ENCODE results near the gene ARFIP2.

ARFIP2 gene

DNA sequence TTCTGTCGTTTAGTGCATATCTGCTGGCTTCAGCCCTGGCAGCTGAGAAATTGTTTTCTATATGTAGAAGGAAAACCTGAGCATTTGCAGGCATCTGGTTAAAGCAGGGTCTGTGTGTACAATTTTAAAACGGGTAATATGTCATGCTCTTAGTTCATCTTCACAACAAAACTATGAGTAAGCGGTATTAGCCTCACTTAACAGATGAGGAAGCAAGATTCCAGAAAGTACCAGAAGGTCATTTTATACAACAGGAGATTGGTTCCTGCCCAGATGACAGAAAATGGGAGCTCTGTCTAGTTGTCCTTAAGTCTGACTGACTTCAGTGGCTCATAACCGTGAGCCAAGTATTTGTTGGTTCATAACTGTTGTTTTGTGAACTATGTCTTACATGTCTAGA is 1.3 kb upstream of the ARFIP2 start:
- no peak for DNase-seq (ENCODE audit: low read depth)

DNA sequence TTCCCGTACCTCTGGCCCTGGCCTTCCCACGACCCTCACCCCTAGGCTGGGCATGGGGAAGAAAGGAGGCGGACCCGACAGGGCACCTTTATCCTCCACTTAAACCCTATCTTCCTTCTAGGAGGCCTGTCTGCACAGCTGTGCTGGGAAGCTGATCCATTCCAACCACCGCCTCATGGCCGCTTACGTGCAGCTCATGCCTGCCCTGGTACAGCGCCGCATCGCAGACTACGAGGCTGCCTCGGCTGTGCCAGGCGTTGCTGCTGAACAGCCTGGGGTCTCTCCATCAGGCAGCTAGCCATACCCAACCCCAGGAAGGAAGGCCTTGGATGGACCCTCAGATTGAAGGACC is 769 bp upstream of the ARFIP2 start:
- no peak for DNase-seq (ENCODE audit: low read depth)

DNA sequence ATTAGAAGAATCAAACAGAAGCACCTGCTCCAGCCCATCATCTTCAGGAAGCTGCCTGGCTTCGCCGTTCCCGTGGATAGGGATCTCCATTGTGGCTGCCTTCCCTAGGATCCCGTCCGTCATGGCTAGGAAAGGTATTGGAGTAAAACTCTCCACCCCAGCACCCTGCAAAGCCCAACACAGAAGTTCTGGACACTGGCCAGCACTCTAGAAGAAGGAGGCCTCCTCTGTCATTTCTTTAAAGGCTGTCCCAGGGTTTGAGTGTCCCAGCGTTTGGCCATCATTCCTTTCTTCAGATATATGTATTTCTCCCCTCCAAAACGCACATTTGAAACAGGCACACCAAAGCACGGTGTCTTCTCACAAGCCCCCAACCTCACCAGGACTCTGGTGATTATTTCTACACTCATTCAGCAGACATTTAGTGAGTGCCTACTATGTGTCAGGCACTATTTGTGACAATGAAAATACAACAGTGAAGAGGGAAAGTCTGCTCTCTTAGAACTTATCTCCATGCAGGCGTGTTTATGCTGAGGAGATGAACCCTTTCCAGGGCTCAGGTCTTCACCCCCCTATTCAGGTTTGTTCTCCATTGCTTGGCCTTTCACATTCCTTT is 724 bp downstream of the ARFIP2 start:
- DNase-seq (ENCODE audit: low read depth), result no peak

DNA sequence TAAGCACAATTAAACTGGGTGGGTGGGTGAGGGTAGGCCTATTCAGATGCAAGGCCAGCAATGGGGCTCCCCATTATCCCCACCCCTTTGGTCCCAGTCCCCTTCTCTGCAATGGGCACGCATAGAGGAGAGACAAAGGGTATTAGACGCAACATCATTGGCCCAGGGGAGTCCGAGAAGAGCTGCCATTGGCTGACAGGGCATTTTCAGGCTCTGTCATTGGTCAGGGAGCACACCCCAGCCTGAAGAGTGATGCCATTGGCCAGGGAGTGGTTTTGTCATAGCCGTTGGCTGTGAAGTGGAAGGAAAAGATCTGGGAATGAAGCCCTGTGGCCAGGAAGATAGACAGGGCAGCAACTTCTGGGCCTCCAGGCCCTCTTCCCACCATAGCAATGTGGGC is 4.6 kb downstream of the ARFIP2 start:
- no peak for DNase-seq (ENCODE audit: low read depth)

DNA sequence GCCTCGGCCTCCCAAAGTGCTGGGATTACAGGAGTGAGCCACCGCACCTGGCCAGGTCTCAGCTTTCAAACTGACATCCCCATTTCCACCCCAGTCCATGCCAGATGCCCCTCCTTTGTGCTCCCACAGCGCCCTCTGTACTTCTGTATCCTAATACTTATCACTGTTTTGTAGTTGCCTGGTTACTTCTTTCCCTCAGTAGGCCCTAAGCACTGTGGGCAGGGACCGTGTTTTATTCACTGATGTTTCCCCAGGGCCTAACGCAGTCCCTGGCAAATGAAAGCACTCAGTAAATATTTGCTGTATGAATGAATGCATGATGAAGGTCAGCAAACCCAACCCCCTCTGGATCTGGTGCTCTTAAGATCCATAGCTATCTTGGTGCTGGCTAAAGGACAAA is 5.2 kb downstream of the ARFIP2 start:
- DNase-seq (ENCODE audit: low read depth), result no peak

DNA sequence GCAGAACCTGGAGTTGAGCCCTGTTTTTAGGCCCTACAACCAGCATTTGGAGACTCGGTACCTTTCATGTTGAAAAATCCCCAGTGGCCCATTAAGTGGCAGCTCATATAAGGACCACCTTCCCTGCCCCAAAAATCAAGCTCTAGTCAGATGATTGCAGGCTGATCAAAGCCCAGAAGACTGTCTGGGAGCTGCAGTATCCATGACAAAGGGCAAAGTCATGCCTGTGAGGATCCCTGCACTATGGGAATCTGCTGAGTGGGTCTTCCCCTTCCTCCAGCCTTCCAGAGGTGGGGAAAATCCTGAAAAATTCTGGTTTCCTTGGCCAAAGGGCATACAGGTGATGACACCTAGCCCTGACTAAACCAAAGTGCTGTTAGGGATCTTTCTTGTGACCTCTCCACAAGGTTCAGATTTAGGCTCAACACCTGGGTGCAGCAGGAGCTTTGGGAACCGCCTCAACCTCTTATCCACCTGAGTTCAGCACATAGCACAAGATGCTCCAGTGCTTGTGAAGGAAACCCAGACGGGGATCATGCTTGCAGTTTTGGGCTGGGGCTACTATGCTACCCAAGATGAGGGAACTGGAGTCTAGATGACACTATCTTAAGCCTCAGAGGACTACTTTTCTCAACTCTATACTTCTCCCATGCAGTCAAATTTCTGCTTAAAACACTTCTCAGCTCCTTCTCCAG is 6.2 kb downstream of the ARFIP2 start:
- DNase-seq (ENCODE audit: low read depth), result no peak

DNA sequence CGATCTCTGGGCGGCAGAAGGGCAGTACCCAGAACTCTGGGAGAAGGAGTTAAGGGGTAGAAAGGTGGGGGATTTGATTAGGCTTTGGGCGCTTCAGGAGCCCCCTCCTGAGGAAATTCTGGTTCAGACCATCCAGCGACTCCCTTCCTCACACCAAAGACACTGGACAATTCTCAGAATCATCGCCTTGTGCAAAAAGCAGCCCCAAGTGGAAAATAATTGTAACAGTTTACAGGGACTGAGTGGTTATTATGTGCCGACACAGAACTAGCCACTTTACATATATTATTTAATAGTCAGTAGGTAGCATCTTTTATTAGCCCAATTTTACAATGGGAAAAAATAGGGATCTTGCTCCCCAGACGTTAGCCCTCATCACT is 6.7 kb downstream of the ARFIP2 start:
- no peak for DNase-seq (ENCODE audit: low read depth)

DNA sequence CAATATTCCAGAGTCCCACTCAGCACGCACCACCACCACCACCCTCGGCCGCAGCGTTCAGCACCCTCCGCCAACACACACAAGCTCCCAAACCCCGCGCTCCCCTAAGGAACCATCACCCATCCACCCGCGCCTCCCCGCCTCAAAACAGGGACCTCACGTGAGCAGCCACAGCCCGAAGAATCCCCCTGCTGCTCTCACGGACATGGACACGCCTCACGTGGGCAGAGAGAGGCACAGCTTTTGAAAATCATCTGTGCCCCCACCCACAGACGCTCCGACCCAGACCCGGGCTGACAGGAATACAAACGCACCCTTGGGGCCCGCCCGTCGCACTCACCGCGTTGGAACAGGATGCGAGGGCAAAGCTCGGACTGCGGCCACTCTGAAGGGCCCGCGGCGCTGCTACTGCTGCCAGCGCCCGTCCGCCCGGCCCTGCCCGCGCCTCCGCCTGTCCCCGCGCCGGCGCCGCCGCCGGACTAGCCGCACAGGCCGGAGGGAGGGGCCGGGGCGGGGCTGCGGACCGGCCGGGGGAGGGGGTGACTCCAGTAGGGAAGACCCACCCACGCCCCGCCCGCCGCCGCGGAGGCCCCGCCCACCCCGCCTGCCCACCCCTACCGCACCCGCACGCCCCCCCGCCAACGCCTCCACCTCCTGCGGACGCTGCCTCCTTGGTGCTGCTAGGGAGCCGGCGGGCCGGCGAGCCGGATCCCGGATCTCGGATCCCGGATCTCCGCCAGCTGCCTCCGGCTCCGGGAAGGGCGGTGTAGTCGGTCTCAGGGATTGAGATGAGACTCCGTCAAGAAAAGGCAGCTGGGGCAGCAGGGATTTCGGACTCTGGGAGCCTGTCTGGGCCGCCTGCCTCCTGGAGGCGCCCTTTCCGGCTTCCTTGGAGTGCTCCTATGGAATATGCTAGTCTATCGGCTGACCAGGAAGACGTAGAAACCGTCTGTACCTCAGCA is 7.4 kb downstream of the ARFIP2 start, which contains the start of gene TRIM3:
TRIM3 (minus strand) TSS at position 491 of the 962 bp plus-strand sequence. CDS start 8,246 bp downstream, outside the sequence.
- DNase-seq (ENCODE audit: low read depth), result peak; percentile 64

DNA sequence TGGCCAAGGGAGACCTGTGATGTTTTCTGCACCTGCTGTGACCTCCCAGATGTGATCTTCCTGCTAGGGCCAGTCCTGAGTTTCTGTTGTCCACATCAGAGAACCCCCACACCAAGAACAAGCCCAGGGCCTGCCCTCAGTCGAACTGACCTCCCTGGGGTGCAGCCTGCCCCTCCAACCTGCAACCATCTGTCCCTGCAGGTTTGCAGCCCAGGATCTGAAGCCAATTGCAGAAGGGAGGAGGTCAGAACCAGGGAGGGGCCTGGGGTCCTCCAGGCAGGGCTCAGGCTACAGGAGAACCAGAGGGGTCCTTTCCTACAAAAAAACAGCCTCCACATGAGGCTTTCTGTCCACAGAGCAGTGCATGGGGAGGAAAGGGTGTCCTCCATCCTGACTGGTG is 8.2 kb downstream of the ARFIP2 start:
- DNase-seq (ENCODE audit: low read depth), result no peak

DNA sequence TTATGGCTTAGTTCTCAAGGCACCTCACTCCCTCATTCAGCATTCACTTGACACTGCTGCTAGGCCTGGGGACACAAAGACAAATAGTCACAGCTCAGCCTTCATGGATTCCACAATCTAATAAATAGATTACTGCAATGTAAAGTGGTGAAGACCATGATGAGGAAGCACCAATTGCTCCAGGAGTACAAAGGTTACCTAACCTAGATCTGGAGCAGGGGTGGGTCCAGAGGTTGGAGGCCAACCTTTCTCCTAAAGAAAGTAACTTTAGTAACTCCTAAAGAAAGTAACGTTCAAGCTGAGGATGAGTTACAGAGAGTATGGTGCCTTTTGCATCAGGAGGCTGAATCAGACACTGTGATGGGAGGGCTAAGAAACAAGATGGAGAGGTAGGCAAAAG is 11.5 kb downstream of the ARFIP2 start:
- DNase-seq (ENCODE audit: low read depth), result no peak

DNA sequence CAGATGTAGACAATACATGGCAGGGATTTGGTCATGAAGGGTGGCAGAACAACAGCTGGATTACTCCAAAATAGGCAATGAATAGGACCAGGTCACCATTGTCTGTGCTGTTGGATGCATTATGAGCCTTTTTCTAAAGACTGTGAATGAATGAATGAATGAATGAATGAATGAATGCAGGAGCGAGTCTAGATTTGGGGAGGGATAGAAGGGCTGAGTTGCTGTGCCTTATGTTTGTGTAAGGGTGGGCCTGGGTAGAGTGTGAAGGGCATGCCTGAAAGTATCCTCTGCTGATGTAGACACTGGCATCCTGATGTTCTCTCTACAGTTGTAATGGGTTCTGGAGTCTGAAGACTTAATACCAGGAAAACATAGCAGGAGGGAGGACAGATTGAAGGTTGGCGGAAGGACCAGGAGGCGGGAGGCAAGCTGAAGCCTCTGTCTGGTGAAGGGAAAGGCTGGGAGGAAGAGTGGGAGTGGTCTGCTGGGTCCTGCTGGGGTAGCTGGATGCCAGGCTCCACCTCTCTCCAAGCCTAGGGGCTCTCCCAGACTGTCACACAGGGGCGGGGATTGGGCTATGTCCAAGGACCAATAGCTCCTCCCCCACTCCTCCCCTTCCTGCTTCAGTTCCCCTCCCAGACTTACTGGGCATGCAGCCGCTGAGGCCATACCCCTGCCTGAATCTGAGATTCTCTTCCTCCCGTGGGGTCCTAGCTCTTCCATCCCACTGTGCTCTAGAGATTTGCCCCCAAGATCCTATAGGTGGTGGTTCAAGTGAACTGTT is 12.2 kb downstream of the ARFIP2 start:
- DNase-seq (ENCODE audit: low read depth), result no peak

DNA sequence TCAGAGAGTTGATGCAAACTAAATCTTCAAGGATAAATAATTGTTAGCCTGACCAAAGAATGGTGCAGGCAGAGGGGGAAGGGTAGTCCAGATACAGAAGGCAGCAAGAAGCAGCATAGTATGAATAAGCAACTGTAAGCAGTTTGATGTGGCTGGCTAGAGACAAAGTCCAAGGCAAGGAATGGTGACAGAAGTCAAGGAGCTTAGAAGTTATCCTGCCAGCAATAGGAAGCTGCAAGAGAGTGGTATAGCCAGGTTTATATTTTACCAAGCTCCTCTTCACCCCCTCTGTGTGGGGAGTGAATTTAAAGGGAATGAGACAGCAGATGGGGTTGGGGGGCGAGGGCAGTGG is 22.1 kb downstream of the ARFIP2 start:
- DNase-seq (ENCODE audit: low read depth), result no peak

DNA sequence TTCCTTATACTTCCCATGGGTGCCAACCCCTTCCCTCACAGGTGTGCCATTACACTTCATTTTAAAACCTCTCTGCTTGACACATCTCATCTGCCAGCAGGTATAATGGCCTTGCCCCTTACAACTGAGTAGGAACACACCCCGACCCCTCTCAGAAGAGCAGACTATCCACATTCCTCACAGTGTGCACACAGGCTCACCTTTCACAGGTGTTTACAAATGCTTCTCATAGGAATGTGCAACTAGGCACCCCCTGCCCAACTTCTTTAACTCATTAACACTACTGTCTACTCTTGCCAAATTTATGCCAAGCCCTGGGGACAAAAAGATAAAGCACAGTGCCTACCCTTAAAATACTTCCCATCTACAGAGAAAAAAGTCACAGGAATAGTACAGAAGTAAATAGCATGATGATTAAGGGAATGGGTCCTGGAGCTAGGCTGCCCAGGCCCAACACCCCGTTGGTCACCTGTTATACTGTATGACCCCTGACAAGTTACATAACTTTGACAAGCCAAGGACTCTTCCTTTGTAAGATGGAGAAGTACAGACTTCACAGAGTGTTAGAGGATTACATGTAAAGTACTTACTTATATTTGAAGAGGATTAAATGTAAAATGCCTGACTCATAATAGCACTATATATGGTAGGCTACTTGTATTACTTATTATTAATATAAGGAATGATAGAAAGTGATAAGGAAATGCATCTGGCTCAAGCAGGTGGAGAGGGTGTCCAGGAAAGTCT is 22.6 kb downstream of the ARFIP2 start:
- DNase-seq (ENCODE audit: low read depth), result no peak

DNA sequence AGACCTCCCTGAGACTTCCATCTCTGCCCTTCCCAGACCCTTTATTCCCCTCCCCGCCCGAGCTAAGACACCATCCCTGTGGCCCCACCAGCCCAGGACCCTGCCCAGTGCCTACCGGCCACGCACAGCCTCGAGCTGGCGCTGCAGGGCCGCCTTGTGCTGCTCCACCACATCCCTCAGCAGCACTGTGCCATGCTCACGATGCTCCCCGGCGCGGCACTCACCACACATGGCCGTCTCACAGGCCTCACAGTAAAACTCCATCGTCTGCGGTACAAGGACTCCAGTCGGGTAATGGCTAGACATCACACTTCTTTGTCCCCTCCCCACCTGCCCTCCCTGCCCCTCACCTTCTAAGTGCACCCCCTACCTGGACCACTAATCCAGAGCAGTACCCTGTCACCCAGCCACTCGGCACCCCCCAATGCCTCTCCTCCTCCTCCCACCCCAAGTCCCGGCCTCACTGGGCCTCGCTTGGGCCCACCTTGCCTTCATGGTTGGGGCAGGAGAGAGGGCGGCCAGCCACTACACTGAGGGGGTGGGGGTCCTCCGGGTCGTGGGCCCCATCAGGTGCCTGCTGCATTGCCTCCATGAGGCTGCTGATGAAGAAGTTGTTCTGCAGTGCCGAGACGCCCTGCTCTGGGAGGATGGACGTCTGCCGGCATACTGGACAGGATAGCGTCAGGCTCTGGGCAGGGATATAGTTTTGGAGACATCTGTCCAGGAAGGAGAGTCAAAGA is 23.4 kb downstream of the ARFIP2 start:
- DNase-seq (ENCODE audit: low read depth), result no peak

DNA sequence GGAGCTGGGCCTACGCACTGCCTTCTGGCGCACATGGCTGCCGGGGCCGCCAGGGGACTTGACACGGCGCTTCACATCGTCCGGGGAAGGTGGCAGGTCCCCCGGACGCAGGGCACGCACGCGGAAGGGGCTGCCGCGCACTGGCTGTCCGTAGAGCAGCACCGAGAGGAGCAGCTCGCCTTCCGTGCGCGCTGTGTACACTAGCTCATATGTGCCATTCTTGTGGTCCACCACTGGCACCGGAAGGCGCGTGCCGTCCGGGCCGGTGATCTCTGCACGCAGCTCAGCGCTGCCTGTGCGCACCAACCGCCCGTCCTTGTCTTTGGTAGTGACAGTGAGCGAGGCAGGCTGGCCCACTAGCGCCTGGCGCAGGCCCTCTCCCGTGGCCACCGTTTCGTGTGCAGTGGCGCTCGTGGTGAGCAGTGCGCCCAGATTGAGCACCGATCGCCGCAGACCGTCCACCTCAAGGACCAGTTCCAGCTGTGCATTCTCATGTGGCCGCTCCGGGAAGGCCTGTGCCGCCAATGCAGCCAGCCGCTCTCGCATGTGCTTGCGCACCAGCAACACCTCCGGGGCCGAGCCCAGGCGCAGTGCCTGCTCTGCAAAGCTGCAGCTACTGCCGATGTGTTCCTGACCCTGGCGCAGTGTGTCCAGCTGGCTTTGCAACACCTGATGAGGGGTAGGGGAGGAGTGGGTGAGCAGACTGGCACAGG is 24.6 kb downstream of the ARFIP2 start:
- DNase-seq (ENCODE audit: low read depth), result no peak

DNA sequence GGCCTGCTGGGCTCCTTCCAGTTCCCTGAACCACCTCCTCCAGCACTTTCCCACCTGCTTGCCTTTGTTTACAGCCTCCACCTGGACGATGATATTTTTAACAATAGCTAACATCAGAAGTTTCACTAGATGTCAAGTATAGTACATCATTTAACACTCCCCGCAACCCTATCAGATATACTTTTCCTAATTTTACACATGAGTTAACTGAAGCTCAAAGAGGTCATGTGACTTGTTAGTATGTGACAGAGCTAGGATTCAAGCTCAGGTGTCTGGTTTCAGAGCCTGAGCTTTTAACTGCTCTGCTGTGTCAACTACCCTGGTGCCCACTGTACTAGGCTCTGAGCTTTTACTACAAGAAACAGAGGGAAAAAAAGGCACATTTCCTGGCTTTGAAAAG is 26.1 kb downstream of the ARFIP2 start:
- DNase-seq (ENCODE audit: low read depth), result no peak

DNA sequence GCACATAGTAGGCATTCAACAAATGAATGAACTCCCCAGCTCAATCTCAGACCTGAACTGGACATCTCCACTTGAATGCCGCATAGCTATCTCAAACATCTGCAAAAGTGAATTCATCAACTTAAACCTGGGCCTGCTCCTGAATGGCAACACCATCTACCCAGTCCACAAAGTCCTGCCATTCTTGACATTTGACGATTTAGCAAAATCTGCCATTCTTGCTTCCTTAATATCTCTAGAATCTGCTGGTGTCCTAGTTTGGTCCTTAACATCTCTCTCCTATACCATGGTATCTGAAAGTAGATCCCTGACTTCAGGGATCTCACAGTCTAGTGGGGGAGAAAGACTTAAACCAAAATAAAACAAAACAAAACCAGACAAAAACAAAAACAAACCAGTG is 28.0 kb downstream of the ARFIP2 start:
- DNase-seq (ENCODE audit: low read depth), result no peak

DNA sequence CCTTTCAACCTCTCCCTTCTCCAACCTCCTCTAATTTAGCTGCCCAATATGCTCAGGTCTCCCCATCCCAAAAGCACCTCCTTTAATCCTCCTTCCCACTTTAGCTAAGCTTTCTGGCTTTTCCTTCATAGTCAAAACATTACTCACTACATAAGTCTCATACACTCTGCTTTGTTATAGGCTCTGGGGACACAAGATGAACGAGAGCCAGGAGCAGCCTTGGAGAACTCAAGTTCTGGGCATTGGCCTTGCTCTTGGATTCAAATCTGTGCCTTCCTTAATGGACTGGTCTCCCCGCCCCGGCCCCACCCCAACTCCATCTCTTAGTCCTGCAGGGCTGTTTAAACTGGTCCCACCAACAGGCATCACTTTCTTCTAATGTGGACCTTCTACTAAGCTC is 28.9 kb downstream of the ARFIP2 start:
- DNase-seq (ENCODE audit: low read depth), result no peak

DNA sequence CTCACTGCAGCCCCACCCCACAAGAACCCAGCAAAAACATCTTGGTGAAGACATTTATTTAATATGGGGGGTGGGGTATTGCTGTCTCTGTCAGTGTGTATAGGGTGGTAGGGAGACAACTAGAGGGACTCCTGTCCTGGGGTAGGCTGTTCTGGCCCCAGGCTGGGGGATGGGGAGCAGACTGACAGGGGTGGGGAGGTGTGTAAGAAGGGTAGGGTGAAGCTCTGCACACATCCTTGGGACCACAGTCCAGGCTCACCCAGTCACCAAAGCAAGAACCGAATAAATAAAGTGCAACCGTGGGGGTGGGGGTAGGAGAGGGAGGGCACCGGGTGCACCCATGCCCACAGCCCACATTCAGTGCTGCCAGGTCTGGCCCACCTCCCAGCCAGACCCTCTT is 32.6 kb downstream of the ARFIP2 start:
- no peak for DNase-seq (ENCODE audit: low read depth)

All from stimulated activated CD4-positive, alpha-beta T cell treated with anti-CD3 and anti-CD28 coated beads, Interleukin-2, amount 100 ng/mL, for 4 hours (primary cell).